Measurements from ENCODE around the gene TTLL9. TPM values are rescaled to one million over a fixed set of nuclear protein-coding genes. Genes with fewer than 3 reads are reported as not detected.

The TTLL9 gene
- total and polyA plus RNA-seq, 2 donors (not counting 1 experiment from before 2014, with no cell fraction given) = 0.74 to 0.76 TPM

- Histone ChIP-seq H3K27ac (ENCODE audit: low read length in 2 of 2) (no peak overlapping the region), H3K27me3 (replicated peaks in 1 of 4; ENCODE audit: control extremely low read depth in 1 of 4, control insufficient read depth in 3 of 4, insufficient read depth in 4 of 4, low read length in 3 of 4) (no peaks in the 10 kb centered on the region), H3K4me3 (ENCODE audit: control extremely low read depth in 1 of 5, extremely low read depth in 1 of 5, insufficient read depth in 1 of 5, low read depth in 2 of 5, low read length in 4 of 5) (no peak overlapping the region), H3K4me2 (replicated peaks; ENCODE audit: low read depth, low read length, poor library complexity, severe bottlenecking) (no peak overlapping the region), H3K36me3 (replicated peaks in 1 of 2; ENCODE audit: control extremely low read depth in 1 of 2, control insufficient read depth in 1 of 2, extremely low read depth in 1 of 2, insufficient read depth in 2 of 2, low read length in 1 of 2) (peaks cover 2 to 64% of the 10 kb centered on the region in 2 experiments), H3K9me3 (ENCODE audit: control extremely low read depth in 1 of 3, control insufficient read depth in 2 of 3, insufficient read depth in 1 of 3, low read length in 2 of 3) (peaks cover 0 to 4% (median 3%) of the 10 kb centered on the region in 3 donors), H4K20me1 (ENCODE audit: control insufficient read depth, insufficient read depth, low read length, poor library complexity, severe bottlenecking) (peaks cover 59% of the 10 kb centered on the region), H3K79me2 (ENCODE audit: control insufficient read depth, insufficient read depth, low read length) (peaks cover 28% of the 10 kb centered on the region), H2AFZ (ENCODE audit: insufficient read depth, low read depth, low read length, poor library complexity, severe bottlenecking) (no peak overlapping the region), H3K4me1 (ENCODE audit: control insufficient read depth in 2 of 2, insufficient read depth in 2 of 2, low read length in 2 of 2) (peaks cover 14 to 18% of the 10 kb centered on the region in 2 donors), H3K9ac (ENCODE audit: low read length) (no peak overlapping the region)
- TF ChIP-seq CTCF (IDR thresholded peaks at IDR 0.05) (no peak), EZH2 (IDR thresholded peaks at IDR 0.05; ENCODE audit: borderline replicate concordance, insufficient read depth, low read depth, low read length, poor library complexity, severe bottlenecking) (no peak)
- Mint-ChIP-seq H3K9me3 (ENCODE audit: insufficient read depth) (no peaks in the 10 kb centered on the region), H3K4me3 (no peak overlapping the region), H3K4me1 (peaks cover 28% of the 10 kb centered on the region), H3K27me3 (no peaks in the 10 kb centered on the region), H3K27ac (no peak overlapping the region)
- no peak for ATAC-seq (ENCODE audit: low read depth)
- ChIA-PET POLR2A (no interaction called here), CTCF (interaction anchor here (0.7 to 2.1 kb wide), 3 partner anchors 36 to 95 kb away, joined by 3 to 7 read pairs (median 4); no protein-coding TSS in a partner anchor)
- WGBS (ENCODE audit: insufficient coverage) = 100% methylated on average over 2 of the region's 2 CpGs
- intact Hi-C loops (cut with micrococcal nuclease) = no loop called here
- no peak for DNase-seq
Observed at GRCh38 chr20:31948008-31948407, 77.6 kb downstream of the TTLL9 start.

- Mint-ChIP-seq H3K4me1 (peaks cover 28% of the 10 kb centered on the region), H3K9me3 (ENCODE audit: insufficient read depth) (no peaks in the 10 kb centered on the region), H3K27ac (peak overlapping the region; percentile 8), H3K27me3 (peaks cover 7% of the 10 kb centered on the region), H3K4me3 (peak overlapping the region; percentile 99)
- Histone ChIP-seq H3K36me3 (replicated peaks in 1 of 2; ENCODE audit: control extremely low read depth in 1 of 2, control insufficient read depth in 1 of 2, extremely low read depth in 1 of 2, insufficient read depth in 2 of 2, low read length in 1 of 2) (peaks cover 2 to 49% of the 10 kb centered on the region in 2 experiments), H3K4me1 (ENCODE audit: control insufficient read depth in 2 of 2, insufficient read depth in 2 of 2, low read length in 2 of 2) (peaks cover 14 to 18% of the 10 kb centered on the region in 2 donors), H3K79me2 (ENCODE audit: control insufficient read depth, insufficient read depth, low read length) (peaks cover 28% of the 10 kb centered on the region), H3K27me3 (replicated peaks in 1 of 4; ENCODE audit: control extremely low read depth in 1 of 4, control insufficient read depth in 3 of 4, insufficient read depth in 4 of 4, low read length in 3 of 4) (no peaks in the 10 kb centered on the region), H3K9ac (ENCODE audit: low read length) (no peak overlapping the region), H2AFZ (ENCODE audit: insufficient read depth, low read depth, low read length, poor library complexity, severe bottlenecking) (no peak overlapping the region), H3K4me3 (ENCODE audit: control extremely low read depth in 1 of 5, extremely low read depth in 1 of 5, insufficient read depth in 1 of 5, low read depth in 2 of 5, low read length in 4 of 5) (no peak overlapping the region), H3K9me3 (ENCODE audit: control extremely low read depth in 1 of 3, control insufficient read depth in 2 of 3, insufficient read depth in 1 of 3, low read length in 2 of 3) (peaks cover 0 to 4% (median 3%) of the 10 kb centered on the region in 3 donors), H4K20me1 (ENCODE audit: control insufficient read depth, insufficient read depth, low read length, poor library complexity, severe bottlenecking) (peaks cover 59% of the 10 kb centered on the region), H3K4me2 (replicated peaks; ENCODE audit: low read depth, low read length, poor library complexity, severe bottlenecking) (peak overlapping the region; percentile 95), H3K27ac (ENCODE audit: low read length in 2 of 2) (peak overlapping the region in 1 of 2 donors; percentile 2)
- intact Hi-C loops (cut with micrococcal nuclease) = no loop called here
- ATAC-seq (ENCODE audit: low read depth) (no peak), DNase-seq (no peak)
- POLR2A ChIA-PET = no interaction called here
- 86% methylated on average over 8 of the region's 9 CpGs for WGBS (ENCODE audit: insufficient coverage)
- TF ChIP-seq EZH2 (IDR thresholded peaks at IDR 0.05; ENCODE audit: borderline replicate concordance, insufficient read depth, low read depth, low read length, poor library complexity, severe bottlenecking) (no peak), CTCF (IDR thresholded peaks at IDR 0.05) (no peak)
- CTCF ChIA-PET = interaction anchor here (0.9 to 7.4 kb wide), 7 partner anchors 9 to 142 kb away, joined by 3 to 187 read pairs (median 5); no protein-coding TSS in a partner anchor
Observed at GRCh38 chr20:31949877-31950646, 79.6 kb downstream of the TTLL9 start.

Measured in B cell (primary cell).